GM12878 (cell line): ENCODE measurements around the gene SPG21. TPM values are rescaled to one million over a fixed set of nuclear protein-coding genes. Genes with fewer than 3 reads are reported as not detected.

ENCODE experiments used
- ATAC-seq: fragments of 200-7000 bp; cut with Tn5 transposase; 3 replicates; pipeline ENCODE4 v1.9.1; 2020; ENCODE audit warnings: mild to moderate bottlenecking, moderate library complexity
- BruUV-seq: library from RNA; stranded (reverse); fragments of 400-500 nt; replicated peaks from 2 replicates; lab custom pipeline; 2021; lab: Mats Ljungman, UMichigan
- CTCF ChIA-PET: fragments of 300-600 bp; sonication (Branson Sonifier 250); formaldehyde crosslinking; extraction: SDS; loops from one replicate; lab custom pipeline; 2021; ENCODE audit warnings: inconsistent platforms; lab: Yijun Ruan, JAX
- POLR2A ChIA-PET: fragments of 350-600 bp; formaldehyde crosslinking; extraction: SDS; loops from one replicate; lab custom pipeline; 2021; ENCODE audit warnings: inconsistent platforms; lab: Charles Lee
- RAD21 ChIA-PET: fragments of 300-600 bp; sonication (Branson Sonifier 250); formaldehyde crosslinking; loops from one replicate; lab custom pipeline; 2023; ENCODE audit warnings: antibody characterized with exemption; ENCODE audit not compliant: unreplicated experiment; lab: Charles Lee
- SMC1A ChIA-PET: fragments of 300-600 bp; sonication (Branson Sonifier 250); formaldehyde crosslinking; loops from one replicate; lab custom pipeline; 2023; ENCODE audit not compliant: unreplicated experiment, uncharacterized antibody; lab: Charles Lee
- DNase-seq: peaks from one replicate; pipeline ENCODE4 v3.0.0-alpha.2; 2011; ENCODE audit warnings: low read depth, low spot score
- FAIRE-seq: peaks from 3 replicates; lab custom pipeline; 2011; peaks lifted over from hg19 to GRCh38; lab: Jason Lieb, UNC
- H2AFZ ChIP-seq: 2 replicates; pipeline ENCODE4 v1.6.0; 2011; ENCODE audit warnings: low read depth, low read length, control low read depth; ENCODE audit not compliant: control insufficient read depth
- H3K27ac ChIP-seq: 2 replicates; pipeline ENCODE4 v1.5.1; 2011; ENCODE audit warnings: control low read depth; ENCODE audit not compliant: control insufficient read depth, insufficient read depth
- H3K27me3 ChIP-seq, 2 experiments: replicated peaks in 1 of 2; 2 replicates each; pipeline versions ENCODE4 v1.6.0 to v1.6.1; 2011; ENCODE audit warnings: low read length in 1 of 2; ENCODE audit not compliant: control insufficient read depth in 2 of 2, insufficient read depth in 2 of 2
- H3K36me3 ChIP-seq, 2 experiments: 2 replicates each; pipeline ENCODE4 v1.5.1; 2011; ENCODE audit warnings: low read length in 1 of 2; ENCODE audit not compliant: control insufficient read depth in 2 of 2, insufficient read depth in 2 of 2
- H3K4me1 ChIP-seq: 2 replicates; pipeline ENCODE4 v1.6.1; 2011; ENCODE audit warnings: mild to moderate bottlenecking, low read length, moderate library complexity, mixed read lengths; ENCODE audit not compliant: control insufficient read depth, insufficient read depth
- H3K4me2 ChIP-seq: 2 replicates; pipeline ENCODE4 v1.6.0; 2011; ENCODE audit warnings: control low read depth; ENCODE audit not compliant: control insufficient read depth, insufficient read depth
- H3K4me3 ChIP-seq: fragments of 200-600 bp; sonication (generic); 2 replicates; pipeline ENCODE4 v1.5.1; 2016
- H3K79me2 ChIP-seq: 2 replicates; pipeline ENCODE4 v1.6.0; 2011; ENCODE audit warnings: low read length; ENCODE audit not compliant: control insufficient read depth, insufficient read depth
- H3K9ac ChIP-seq: 2 replicates; pipeline ENCODE4 v1.8.0; 2011; ENCODE audit warnings: low read length, control low read depth, mixed read lengths; ENCODE audit not compliant: control insufficient read depth, insufficient read depth
- H3K9me3 ChIP-seq: replicated peaks from 3 replicates; pipeline ENCODE4 v1.5.1; 2011; ENCODE audit warnings: mild to moderate bottlenecking, low read length; ENCODE audit not compliant: control insufficient read depth, insufficient read depth
- H4K20me1 ChIP-seq: 2 replicates; pipeline ENCODE4 v1.6.0; 2011; ENCODE audit not compliant: control insufficient read depth, insufficient read depth
- BRCA1 ChIP-seq: IDR thresholded peaks from 2 replicates; pipeline ENCODE4 v1.6.1; 2011; ENCODE audit warnings: low read depth, low read length, improper control_type of control experiment
- EZH2 ChIP-seq: IDR thresholded peaks from 2 replicates; pipeline ENCODE4 v1.6.1; 2012; ENCODE audit warnings: low read depth, mild to moderate bottlenecking, control low read depth, inconsistent platforms, low read length, borderline replicate concordance; ENCODE audit not compliant: control insufficient read depth
- RBBP5 ChIP-seq: fragments of 200-600 bp; sonication (generic); conservative IDR thresholded peaks from 2 replicates; pipeline ENCODE4 v1.6.1; 2016
- USF2 ChIP-seq: IDR thresholded peaks from 2 replicates; pipeline ENCODE4 v1.6.1; 2011; ENCODE audit warnings: low read depth, low read length, improper control_type of control experiment, borderline replicate concordance
- ZBED1 ChIP-seq: IDR thresholded peaks from 2 replicates; pipeline ENCODE4 v1.6.1; 2016; ENCODE audit warnings: borderline replicate concordance
- WGBS: methylation state at CpG from one replicate; pipeline ENCODE4 v1.1.6; 2016; ENCODE audit warnings: low lambda C conversion rate; ENCODE audit not compliant: insufficient replicate concordance, insufficient coverage; ENCODE audit errors: missing lambda C conversion rate; 5-methylcytosine and 5-hydroxymethylcytosine counted together
- in situ Hi-C: fragments of 300-500 bp; cut with MboI; formaldehyde crosslinking; loops from 9 replicates; pipeline ENCODE4 v1.14.3; 2018; ENCODE audit warnings: mixed read lengths
- intact Hi-C: fragments of 100-400 bp; cut with micrococcal nuclease; formaldehyde crosslinking; loops from one replicate; pipeline ENCODE4 v1.14.2; 2022; ENCODE audit not compliant: unreplicated experiment
- polyA plus RNA-seq, 11 experiments: library from polyadenylated mRNA; depleted of rRNA in 4 of 11; unstranded in 6 of 11; stranded (reverse) in 5 of 11; fragments of >200 nt; fragmentation: Nextera tagmentation in 4 of 11; fragmentation: Illumina TruSeq in 1 of 11; extraction: Ambion mirVana in 4 of 11; extraction: Trizol in 1 of 11; gene quantifications; 1 replicate in 1 of 11; 2 replicates in 10 of 11; pipeline versions ENCODE4 v1.2.1 to v1.2.3, GENCODE V29; 2011 to 2016; ENCODE audit warnings: inconsistent platforms in 2 of 11, missing spikeins in 2 of 11, low read depth in 1 of 11
- total RNA-seq, 4 experiments: library from RNA; depleted of rRNA in 3 of 4; stranded (reverse); fragments of >200 nt in 3 of 4; fragmentation: Illumina TruSeq in 1 of 4; extraction: Trizol in 1 of 4; gene quantifications; 2 replicates each; pipeline versions ENCODE4 v1.2.1 to v1.2.3, GENCODE V29; 2013 to 2021

Gene SPG21
- total and polyA plus RNA-seq, 10 of the 15 experiments (the other 5 are each of a cell fraction or from before 2014, with no cell fraction given): 25.5 to 116 (median 68.0) TPM

DNA sequence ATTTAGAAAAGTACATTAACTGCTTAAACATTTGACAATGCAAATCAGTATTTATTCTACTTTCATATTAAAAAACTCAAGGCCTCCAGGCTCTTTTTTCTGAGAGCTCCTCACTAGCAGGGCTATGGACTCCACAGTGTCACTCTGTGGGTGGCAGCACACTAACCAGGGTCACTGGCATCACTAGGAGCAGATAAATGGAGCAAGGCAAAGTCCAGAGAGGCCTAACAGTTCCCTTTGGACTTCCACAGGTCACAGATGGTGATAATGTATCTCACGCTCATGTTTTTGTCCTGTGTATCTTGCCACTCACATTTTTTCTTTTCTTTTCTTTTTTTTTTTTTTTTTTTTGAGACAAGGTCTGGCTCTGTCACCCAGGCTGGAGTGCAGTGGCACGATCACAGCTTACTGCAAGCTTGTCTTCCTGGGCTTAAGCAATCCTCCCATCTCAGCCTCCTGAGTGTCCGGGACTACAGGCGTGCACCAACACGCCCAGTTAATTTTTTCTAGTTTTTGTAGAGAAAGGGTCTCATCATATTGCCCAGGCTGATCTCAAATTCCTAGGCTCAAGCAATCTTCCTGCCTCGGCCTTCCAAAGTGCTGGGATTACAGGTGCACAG, 7.8 kb downstream of the SPG21 start:
- H3K4me2 ChIP-seq: 0 out of 2 replicates have a peak overlapping the region, but pooled peaks have one; percentile 25
- no peak overlapping the region for H3K9ac ChIP-seq
- no peak overlapping the region for H3K27ac ChIP-seq
- ChIA-PET SMC1A (interaction anchor here (0.6 to 1.4 kb wide), 6 partner anchors 12 to 250 kb away, joined by 3 to 6 read pairs (median 4); no protein-coding TSS in a partner anchor), POLR2A (interaction anchor here (0.6 to 1.4 kb wide), 3 partner anchors 15 to 1107 kb away, joined by 3 to 4 read pairs (median 4); partner anchors contain the start of gene PIF1), CTCF (interaction anchor here (1.0 to 1.4 kb wide), 3 partner anchors 10 to 74 kb away, joined by 3 to 4 read pairs (median 3); no protein-coding TSS in a partner anchor)
- H2AFZ ChIP-seq: no peak overlapping the region
- BruUV-seq: no TSS peak
- no peaks in the 10 kb centered on the region for H3K9me3 ChIP-seq
- no peak for DNase-seq
- H3K4me1 ChIP-seq: peaks cover 7% of the 10 kb centered on the region
- TF ChIP-seq EZH2 (no peak), USF2 (no peak), BRCA1 (no peak), RBBP5 (no peak), ZBED1 (no peak)
- TF ChIP-seq, all 136 proteins: peak for 0
- Histone ChIP-seq H3K27me3 (no peaks in the 10 kb centered on the region), H3K4me3 (no peak overlapping the region), H3K79me2 (peaks cover 18% of the 10 kb centered on the region), H4K20me1 (no peaks in the 10 kb centered on the region), H3K36me3 (peaks cover 0 to 12% of the 10 kb centered on the region in 2 experiments; a peak in 2 of 4 replicates)
- in situ Hi-C loops (no loop called here), intact Hi-C loops (loop anchor here (10.0 kb wide), 1 partner anchor 157 kb away; the partner anchor contains the start of gene PIF1)
- FAIRE-seq (no peak), ATAC-seq (no peak)
- RAD21 ChIA-PET: interaction anchor here (1.4 kb wide), 1 partner anchor 251 kb away, joined by 3 read pairs; no protein-coding TSS in a partner anchor
- WGBS: 97% methylated on average over 6 of the region's 6 CpGs
